Suprapubic skin (tissue), 4 donors: ENCODE data around the gene GFRA4. TPM values are rescaled to one million over a fixed set of nuclear protein-coding genes. Genes with fewer than 3 reads are reported as not detected.

ENCODE experiments used
- DNase-seq, 2 donors: peaks; one replicate each; pipeline ENCODE4 v3.0.0-alpha.2; 2019; ENCODE audit warnings: low spot score in 2 of 2
- H3K27ac ChIP-seq: fragments of 200-600 bp; sonication (generic); one replicate; pipeline ENCODE4 v1.5.1; 2019
- H3K27me3 ChIP-seq: fragments of 200-600 bp; sonication (generic); one replicate; pipeline ENCODE4 v1.5.1; 2019
- H3K36me3 ChIP-seq: fragments of 200-600 bp; sonication (generic); one replicate; pipeline ENCODE4 v1.5.1; 2019
- H3K4me1 ChIP-seq: fragments of 200-600 bp; sonication (generic); one replicate; pipeline ENCODE4 v1.5.1; 2019
- H3K4me3 ChIP-seq: fragments of 200-600 bp; sonication (generic); one replicate; pipeline ENCODE4 v1.5.1; 2019; ENCODE audit warnings: mild to moderate bottlenecking
- H3K9me3 ChIP-seq: fragments of 200-600 bp; sonication (generic); one replicate; pipeline ENCODE4 v1.5.1; 2019
- CTCF ChIP-seq, 2 donors: fragments of 200-600 bp in 1 of 2; fragments of 450-650 bp in 1 of 2; sonication (generic) in 1 of 2; IDR thresholded peaks; one replicate each; pipeline ENCODE4 v1.5.1; 2016 to 2019; ENCODE audit warnings: antibody characterized with exemption in 2 of 2, mild to moderate bottlenecking in 1 of 2, moderate library complexity in 1 of 2
- EP300 ChIP-seq: sonication (generic); formaldehyde crosslinking; IDR thresholded peaks from one replicate; pipeline ENCODE4 v1.6.1; 2017; ENCODE audit warnings: antibody characterized with exemption
- POLR2A ChIP-seq, 2 donors: fragments of 450-650 bp; IDR thresholded peaks; one replicate each; pipeline ENCODE4 v1.6.1; 2017; ENCODE audit warnings: antibody characterized with exemption in 2 of 2, mild to moderate bottlenecking in 2 of 2, moderate library complexity in 2 of 2
- POLR2AphosphoS5 ChIP-seq, 3 donors: sonication (generic); formaldehyde crosslinking; IDR thresholded peaks; one replicate each; pipeline ENCODE4 v1.6.1; 2017; ENCODE audit warnings: antibody characterized with exemption in 3 of 3
- WGBS: methylation state at CpG from one replicate; pipeline ENCODE4 v1.1.5; 2018; 5-methylcytosine and 5-hydroxymethylcytosine counted together
- total RNA-seq, 4 donors: library from RNA; depleted of rRNA; stranded (reverse); fragments of >200 nt; gene quantifications; one replicate each; pipeline ENCODE4 v1.1.0, GENCODE V29; 2016

Gene GFRA4
- total RNA-seq, result not detected

GRCh38 chr20:3663031-3663701 is at the start of gene GFRA4:
Gene GFRA4 (minus strand): TSS chr20:3663399. CDS start chr20:3663399, 0 bp downstream.
- DNase-seq, result peak; percentile 55 to 77
- Histone ChIP-seq H3K36me3 (no peaks in the 10 kb centered on the region), H3K27me3 (peaks cover 51% of the 10 kb centered on the region), H3K4me1 (peaks cover 15% of the 10 kb centered on the region), H3K4me3 (no peak within 1 kb of the TSS), H3K27ac (no peak within 1 kb of the TSS), H3K9me3 (no peaks in the 10 kb centered on the region)
- no peak for TF ChIP-seq POLR2A (IDR thresholded peaks at IDR 0.05)
- TF ChIP-seq EP300, result no peak
- TF ChIP-seq CTCF (IDR thresholded peaks at IDR 0.05), result no peak
- TF ChIP-seq POLR2AphosphoS5 (IDR thresholded peaks at IDR 0.05), result no peak
- WGBS, result 77% methylated on average over 15 of the region's 19 CpGs

- DNase-seq, result no peak
- no peaks in the 10 kb centered on the region for H3K9me3 ChIP-seq
- TF ChIP-seq POLR2AphosphoS5 (IDR thresholded peaks at IDR 0.05) (no peak), CTCF (IDR thresholded peaks at IDR 0.05) (no peak), POLR2A (IDR thresholded peaks at IDR 0.05) (no peak), EP300 (no peak)
These were observed 49.2 kb upstream of the GFRA4 start, which contains the start of gene SIGLEC1 for GRCh38 chr20:3712279-3712873. Gene SIGLEC1 (minus strand): TSS chr20:3712600. CDS start chr20:3707128, 5,472 bp downstream.

GRCh38 chr20:3711484-3711941 is 48.3 kb upstream of the GFRA4 start:
- DNase-seq, result no peak
- Histone ChIP-seq H3K4me3 (peak overlapping the region; percentile 17), H3K27ac (no peak overlapping the region), H3K9me3 (no peaks in the 10 kb centered on the region), H3K27me3 (no peaks in the 10 kb centered on the region), H3K36me3 (no peaks in the 10 kb centered on the region), H3K4me1 (peaks cover 15% of the 10 kb centered on the region)
- WGBS, result 74% methylated on average over 4 of the region's 4 CpGs
- TF ChIP-seq CTCF (IDR thresholded peaks at IDR 0.05) (no peak), EP300 (no peak), POLR2A (IDR thresholded peaks at IDR 0.05) (no peak), POLR2AphosphoS5 (IDR thresholded peaks at IDR 0.05) (no peak)

More at GRCh38 chr20:3712279-3712873, 49.2 kb upstream of the GFRA4 start, which contains the start of gene SIGLEC1:
- no peak within 1 kb of the TSS for H3K27ac ChIP-seq
- no peaks in the 10 kb centered on the region for H3K36me3 ChIP-seq
- no peaks in the 10 kb centered on the region for H3K27me3 ChIP-seq
- 85% methylated on average over 12 of the region's 15 CpGs for WGBS
- H3K4me3 ChIP-seq, result peak within 1 kb of the TSS; percentile 17
- peaks cover 15% of the 10 kb centered on the region for H3K4me1 ChIP-seq

- H3K27ac ChIP-seq, result no peak overlapping the region
- peak overlapping the region; percentile 17 for H3K4me3 ChIP-seq
- WGBS, result 24% methylated on average over 9 of the region's 18 CpGs
These were observed 47.7 kb upstream of the GFRA4 start for GRCh38 chr20:3710703-3711483.

More at GRCh38 chr20:3710703-3711483, 47.7 kb upstream of the GFRA4 start:
- TF ChIP-seq POLR2A (IDR thresholded peaks at IDR 0.05) (no peak), POLR2AphosphoS5 (IDR thresholded peaks at IDR 0.05) (no peak), CTCF (IDR thresholded peaks at IDR 0.05) (peak; percentile 87 to 92), EP300 (no peak)
- no peaks in the 10 kb centered on the region for H3K9me3 ChIP-seq
- H3K36me3 ChIP-seq, result no peaks in the 10 kb centered on the region
- H3K27me3 ChIP-seq, result no peaks in the 10 kb centered on the region
- H3K4me1 ChIP-seq, result peaks cover 15% of the 10 kb centered on the region
- DNase-seq, result peak in 1 of 2 donors; percentile 91
